ENCODE data around the gene LONP1.

GRCh38 chr19:5687360-5688198, 32.4 kb downstream of the LONP1 start:
- no peak for TF ChIP-seq POLR2AphosphoS5 (IDR thresholded peaks at IDR 0.05; ENCODE audit: low read depth, low read length)
- TF ChIP-seq POLR2A (IDR thresholded peaks at IDR 0.05; ENCODE audit: low read depth, low read length), result no peak
- TF ChIP-seq TAF1 (IDR thresholded peaks at IDR 0.05; ENCODE audit: borderline replicate concordance, low read depth, low read length), result no peak

Data from GM12892 (cell line).